Raji (cell line): Measurements from ENCODE around the gene PSMA5.

Experiments
- POLR2A ChIP-seq: IDR thresholded peaks from 2 replicates; pipeline ENCODE4 v1.6.1; 2011; ENCODE audit warnings: low read depth, low read length, control low read depth; ENCODE audit not compliant: insufficient read depth

Gene PSMA5

DNA sequence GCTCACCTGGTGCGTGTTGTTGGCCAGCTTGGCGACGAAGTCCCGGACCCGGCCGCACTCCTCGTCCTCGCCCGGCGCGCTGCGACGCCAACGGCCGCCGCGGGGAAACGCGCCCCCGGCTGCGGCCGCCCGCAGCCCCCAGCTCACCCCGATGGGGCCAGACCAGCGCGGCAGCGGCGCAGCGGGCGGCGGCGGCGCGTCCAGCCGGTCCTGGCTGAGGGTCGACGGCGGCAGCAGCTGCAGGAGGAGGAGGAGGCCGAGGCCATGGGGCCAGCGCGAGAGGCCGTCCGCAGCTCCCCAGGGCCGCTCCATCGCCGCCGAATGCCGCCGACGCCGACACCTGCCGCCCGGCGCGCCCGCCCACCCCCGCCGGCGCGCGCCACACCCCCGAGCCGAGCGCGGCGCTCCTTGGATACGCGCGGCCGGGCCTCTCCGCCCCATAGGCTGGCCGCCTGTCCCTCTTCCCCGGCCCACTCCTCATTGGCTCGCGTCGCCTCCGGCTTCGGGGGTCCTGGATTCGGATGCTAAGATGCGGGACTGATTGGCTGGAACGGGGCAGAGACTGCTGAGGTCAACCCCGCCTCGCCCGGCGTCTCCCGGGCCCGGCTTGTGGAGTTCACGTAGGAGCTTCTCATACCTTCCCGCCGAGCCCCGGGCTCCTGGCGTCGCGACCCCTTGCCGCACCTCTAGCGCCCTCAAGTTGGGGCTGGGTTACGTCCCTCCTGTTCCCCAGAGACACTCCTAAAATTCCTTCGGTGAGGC is 28.5 kb downstream of the PSMA5 start, which contains the start of gene SORT1:
TSS of gene SORT1 (minus strand) at position 338 of the 762 bp plus-strand sequence. CDS start at position 312, 26 bp downstream.
- no peak for TF ChIP-seq POLR2A

GRCh38 chr1:109396871-109397580 is 29.2 kb downstream of the PSMA5 start:
- TF ChIP-seq POLR2A, result no peak

- no peak for TF ChIP-seq POLR2A
These were observed 29.8 kb downstream of the PSMA5 start for GRCh38 chr1:109396513-109396839.

GRCh38 chr1:109395602-109396512 is 30.4 kb downstream of the PSMA5 start:
- no peak for TF ChIP-seq POLR2A

- TF ChIP-seq POLR2A, result no peak
These were observed 31.5 kb downstream of the PSMA5 start for GRCh38 chr1:109394591-109395281.

GRCh38 chr1:109393617-109394233 is 32.5 kb downstream of the PSMA5 start:
- no peak for TF ChIP-seq POLR2A

DNA sequence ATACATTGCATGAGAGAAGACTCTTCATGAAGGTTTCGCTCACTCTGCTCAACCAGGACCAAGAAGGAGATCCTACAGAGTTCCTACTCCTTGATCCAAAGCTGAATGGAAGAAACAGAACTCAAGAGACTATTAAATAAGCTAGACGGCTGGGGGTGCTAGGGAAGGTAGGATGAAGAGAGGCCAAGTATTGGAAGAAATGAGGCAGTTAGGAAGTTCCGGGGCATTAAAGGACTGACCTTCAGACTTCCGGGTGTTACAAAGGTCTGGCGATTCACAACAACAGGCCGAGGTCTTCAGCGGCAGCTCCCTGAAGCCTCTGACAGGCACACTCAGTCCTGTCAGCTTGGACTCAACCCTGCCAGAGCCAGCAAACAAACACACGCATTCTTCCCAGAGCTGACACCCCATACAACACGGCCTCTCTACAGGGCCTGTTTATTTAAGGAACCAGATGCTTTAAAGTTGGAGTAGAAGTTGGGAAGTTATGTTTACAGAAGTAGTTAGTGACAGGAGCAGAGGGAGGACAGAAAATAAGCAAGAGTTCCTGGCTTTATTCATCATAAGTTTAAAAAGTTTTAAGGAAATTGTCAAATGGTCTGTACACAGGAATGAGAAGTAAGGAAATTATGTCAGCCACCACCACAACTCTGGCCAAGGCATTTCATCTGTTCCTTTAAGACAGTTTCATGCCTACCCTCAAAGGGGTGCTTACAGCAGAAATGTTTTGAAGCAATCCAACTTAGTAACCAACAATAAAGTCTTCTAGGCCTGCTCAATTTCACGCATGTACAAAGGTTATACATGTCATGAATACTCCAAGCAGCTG is 33.2 kb downstream of the PSMA5 start:
- no peak for TF ChIP-seq POLR2A

GRCh38 chr1:109392037-109392787 is 34.0 kb downstream of the PSMA5 start:
- TF ChIP-seq POLR2A, result no peak

GRCh38 chr1:109391626-109392025 is 34.6 kb downstream of the PSMA5 start:
- TF ChIP-seq POLR2A, result no peak

DNA sequence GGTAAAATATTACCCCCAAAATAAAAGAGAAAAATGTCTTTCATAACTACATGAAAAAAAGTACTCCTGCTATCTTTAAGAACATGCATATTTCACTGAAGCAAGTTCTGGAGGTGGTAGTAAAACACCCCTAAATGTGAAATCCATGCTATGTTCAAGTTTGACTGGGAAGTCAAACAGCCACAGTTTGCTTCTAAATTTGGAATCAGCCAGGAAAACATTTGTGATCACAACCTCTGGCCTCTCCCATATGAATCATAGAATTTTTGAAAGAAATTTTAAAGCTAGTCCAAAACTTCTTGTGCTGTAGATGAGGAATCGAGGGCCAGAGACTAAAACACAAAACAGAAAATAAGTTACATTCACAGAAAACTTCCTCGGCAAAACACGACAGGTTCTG is 35.1 kb downstream of the PSMA5 start:
- no peak for TF ChIP-seq POLR2A

- TF ChIP-seq POLR2A, result no peak
These were observed 36.5 kb downstream of the PSMA5 start for GRCh38 chr1:109389638-109390341.

GRCh38 chr1:109388884-109389637 is 37.2 kb downstream of the PSMA5 start:
- TF ChIP-seq POLR2A, result no peak
